ENCODE measurements around the gene PIAS3. TPM values are rescaled to one million over a fixed set of nuclear protein-coding genes. Genes with fewer than 3 reads are reported as not detected.

Gene PIAS3
- total RNA-seq, 2 donors from 2014 or later = 14.1 to 15.8 TPM

DNA sequence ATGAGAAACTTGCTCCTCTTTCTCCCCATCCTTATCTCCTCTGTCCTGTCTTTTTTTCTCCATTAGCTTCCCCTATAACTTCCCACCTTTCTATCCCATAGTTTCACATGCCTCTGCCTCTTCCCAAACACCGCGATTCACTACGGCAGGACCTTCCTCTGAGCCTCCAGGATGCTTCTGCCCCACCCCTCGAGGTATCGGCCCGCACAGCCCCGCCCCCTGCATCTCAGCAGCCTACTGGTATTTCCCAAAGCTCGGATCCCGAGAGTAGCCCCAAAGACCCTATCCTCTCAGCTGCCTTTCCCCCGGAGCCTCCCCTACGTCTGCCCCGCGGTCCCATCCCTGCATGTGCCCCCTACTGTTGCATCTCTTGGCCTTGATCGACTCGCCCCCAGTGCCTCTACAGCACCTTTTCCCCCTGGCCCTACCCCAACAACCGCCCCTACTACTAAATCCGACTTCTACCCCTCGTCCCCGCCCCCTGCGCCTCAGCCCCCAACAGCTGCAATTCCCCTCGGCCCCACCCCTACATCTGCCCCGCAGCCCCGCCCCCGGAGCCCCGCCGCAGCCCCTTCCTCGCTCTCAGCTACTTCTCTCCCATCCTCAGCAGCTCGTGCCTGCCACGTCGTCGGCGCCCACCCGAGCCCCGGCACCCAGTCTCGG is 512 bp downstream of the PIAS3 start:
- intact Hi-C loops (cut with DNase I) = no loop called here
- peak; percentile 75 for DNase-seq
- peak overlapping the region; percentile 91 for H3K27ac ChIP-seq
- H3K4me1 ChIP-seq = peaks cover 5% of the 10 kb centered on the region
- no peaks in the 10 kb centered on the region for H3K27me3 ChIP-seq
- no peaks in the 10 kb centered on the region for H3K36me3 ChIP-seq
- H3K4me3 ChIP-seq = peak overlapping the region; percentile 73
- TF ChIP-seq, protein P1, sequence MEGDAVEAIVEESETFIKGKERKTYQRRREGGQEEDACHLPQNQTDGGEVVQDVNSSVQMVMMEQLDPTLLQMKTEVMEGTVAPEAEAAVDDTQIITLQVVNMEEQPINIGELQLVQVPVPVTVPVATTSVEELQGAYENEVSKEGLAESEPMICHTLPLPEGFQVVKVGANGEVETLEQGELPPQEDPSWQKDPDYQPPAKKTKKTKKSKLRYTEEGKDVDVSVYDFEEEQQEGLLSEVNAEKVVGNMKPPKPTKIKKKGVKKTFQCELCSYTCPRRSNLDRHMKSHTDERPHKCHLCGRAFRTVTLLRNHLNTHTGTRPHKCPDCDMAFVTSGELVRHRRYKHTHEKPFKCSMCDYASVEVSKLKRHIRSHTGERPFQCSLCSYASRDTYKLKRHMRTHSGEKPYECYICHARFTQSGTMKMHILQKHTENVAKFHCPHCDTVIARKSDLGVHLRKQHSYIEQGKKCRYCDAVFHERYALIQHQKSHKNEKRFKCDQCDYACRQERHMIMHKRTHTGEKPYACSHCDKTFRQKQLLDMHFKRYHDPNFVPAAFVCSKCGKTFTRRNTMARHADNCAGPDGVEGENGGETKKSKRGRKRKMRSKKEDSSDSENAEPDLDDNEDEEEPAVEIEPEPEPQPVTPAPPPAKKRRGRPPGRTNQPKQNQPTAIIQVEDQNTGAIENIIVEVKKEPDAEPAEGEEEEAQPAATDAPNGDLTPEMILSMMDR (IDR thresholded peaks at IDR 0.05) = no peak
- peak overlapping the region; percentile 70 to 71 for H3K9ac ChIP-seq (ENCODE audit: low read depth in 2 of 2, low read length in 2 of 2)
- H3K9me3 ChIP-seq = no peaks in the 10 kb centered on the region

DNA sequence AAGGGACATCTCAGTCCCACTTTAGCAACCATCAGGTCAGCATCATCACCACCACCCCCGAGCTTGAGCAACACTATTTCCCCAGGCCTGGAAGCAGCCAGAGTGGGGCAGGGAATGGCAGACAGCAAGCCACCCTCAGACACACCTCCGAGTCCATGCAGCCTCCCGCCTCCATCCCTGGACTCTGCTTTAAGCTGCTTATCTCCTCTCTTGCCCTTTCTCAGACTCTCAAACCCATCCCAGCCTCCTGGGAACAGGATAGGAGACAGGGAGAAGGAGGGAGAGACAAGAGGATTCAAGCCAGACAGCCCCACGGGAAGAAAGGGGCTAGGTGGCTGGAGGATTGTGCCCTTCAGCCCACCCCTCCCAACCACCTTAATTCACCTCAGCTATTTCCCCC is 1.7 kb downstream of the PIAS3 start:
- peak overlapping the region in 1 of 2 donors; percentile 26 for H3K9ac ChIP-seq (ENCODE audit: low read depth in 2 of 2, low read length in 2 of 2)
- no peaks in the 10 kb centered on the region for H3K9me3 ChIP-seq
- no peak overlapping the region for H3K27ac ChIP-seq
- DNase-seq = no peak
- no peak overlapping the region for H3K4me3 ChIP-seq
- H3K36me3 ChIP-seq = no peaks in the 10 kb centered on the region
- intact Hi-C loops (cut with DNase I) = no loop called here
- TF ChIP-seq, protein P1 (IDR thresholded peaks at IDR 0.05) = no peak
- peaks cover 5% of the 10 kb centered on the region for H3K4me1 ChIP-seq
- no peaks in the 10 kb centered on the region for H3K27me3 ChIP-seq

DNA sequence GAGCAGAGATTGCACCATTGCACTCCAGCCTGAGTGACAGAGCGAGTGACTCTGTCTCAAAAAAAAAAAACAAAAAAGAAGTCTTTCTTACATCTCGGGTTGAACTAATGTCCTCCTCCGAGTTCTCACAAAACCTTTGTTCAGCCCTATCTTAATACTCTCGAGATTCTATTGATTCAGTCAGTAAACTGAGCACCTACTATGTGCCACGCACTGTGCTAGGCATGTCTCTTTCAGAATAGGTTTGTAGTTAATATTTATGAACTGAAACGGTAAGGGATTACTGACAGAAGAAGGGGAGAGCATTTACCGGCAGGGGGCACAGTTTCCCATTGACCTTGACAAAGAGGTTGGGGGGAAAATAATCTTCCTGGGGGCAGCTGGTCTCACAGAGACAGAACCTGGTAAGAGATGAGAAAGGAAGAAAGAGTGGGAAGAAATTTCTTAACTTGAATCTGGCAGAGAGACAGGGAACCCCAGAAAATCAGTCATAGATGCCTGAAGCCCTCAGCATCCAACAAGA is 3.4 kb downstream of the PIAS3 start:
- Histone ChIP-seq H3K4me3 (no peak overlapping the region), H3K9ac (ENCODE audit: low read depth in 2 of 2, low read length in 2 of 2) (no peak overlapping the region), H3K27ac (no peak overlapping the region), H3K9me3 (no peaks in the 10 kb centered on the region), H3K36me3 (no peaks in the 10 kb centered on the region), H3K4me1 (peaks cover 5% of the 10 kb centered on the region), H3K27me3 (no peaks in the 10 kb centered on the region)
- DNase-seq = no peak
- TF ChIP-seq, protein P1 (IDR thresholded peaks at IDR 0.05) = no peak
- intact Hi-C loops (cut with DNase I) = no loop called here

DNA sequence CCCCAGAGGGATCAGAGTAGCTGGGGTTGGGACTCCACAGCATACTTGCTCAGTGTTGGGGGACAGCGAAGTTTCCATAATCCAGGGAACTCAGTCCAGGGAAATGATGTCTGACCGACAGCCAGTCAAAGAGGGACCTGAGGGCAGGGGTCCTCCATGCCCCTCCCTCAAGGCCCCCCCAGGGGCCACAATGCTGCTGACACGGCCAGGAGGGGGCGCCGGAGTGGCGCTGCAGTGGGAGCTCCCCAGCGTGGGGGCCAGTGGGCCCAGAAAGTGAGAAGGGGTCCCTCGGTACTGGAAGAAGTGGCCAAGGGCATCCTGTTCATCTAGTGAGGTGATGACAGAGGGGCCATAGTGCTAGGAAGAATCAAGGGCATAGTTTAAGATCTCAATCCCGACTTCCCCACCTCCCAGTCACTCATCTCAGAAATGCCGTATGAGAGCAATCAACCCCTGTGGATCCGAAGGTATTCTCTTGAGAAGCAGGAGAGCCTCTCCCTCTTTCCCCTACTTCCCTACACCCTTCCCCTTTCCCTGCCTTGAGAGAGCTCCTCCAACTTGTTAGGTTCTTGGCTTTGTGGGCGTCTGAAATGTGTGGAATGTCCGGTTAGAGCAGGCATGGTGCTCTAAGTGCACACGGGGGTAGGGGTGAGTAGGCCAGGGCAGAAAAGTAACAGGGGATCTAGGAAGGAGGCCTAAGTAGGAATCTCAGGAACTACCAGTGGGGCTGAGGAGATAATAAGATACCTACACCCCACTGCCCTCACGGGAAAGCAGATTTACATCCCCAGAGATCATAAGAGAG is 9.3 kb downstream of the PIAS3 start:
- H3K27ac ChIP-seq = no peak overlapping the region
- no peak overlapping the region for H3K4me3 ChIP-seq
- H3K27me3 ChIP-seq = no peaks in the 10 kb centered on the region
- TF ChIP-seq, protein P1 (IDR thresholded peaks at IDR 0.05) = no peak
- intact Hi-C loops (cut with DNase I) = loop anchor here (5.0 to 10.0 kb wide), 2 partner anchors 65 to 163 kb away; partner anchors contain the start of genes ITGA10 and PEX11B
- H3K9ac ChIP-seq (ENCODE audit: low read depth in 2 of 2, low read length in 2 of 2) = no peak overlapping the region
- H3K36me3 ChIP-seq = no peaks in the 10 kb centered on the region
- no peaks in the 10 kb centered on the region for H3K9me3 ChIP-seq
- H3K4me1 ChIP-seq = peaks cover 10% of the 10 kb centered on the region
- no peak for DNase-seq

DNA sequence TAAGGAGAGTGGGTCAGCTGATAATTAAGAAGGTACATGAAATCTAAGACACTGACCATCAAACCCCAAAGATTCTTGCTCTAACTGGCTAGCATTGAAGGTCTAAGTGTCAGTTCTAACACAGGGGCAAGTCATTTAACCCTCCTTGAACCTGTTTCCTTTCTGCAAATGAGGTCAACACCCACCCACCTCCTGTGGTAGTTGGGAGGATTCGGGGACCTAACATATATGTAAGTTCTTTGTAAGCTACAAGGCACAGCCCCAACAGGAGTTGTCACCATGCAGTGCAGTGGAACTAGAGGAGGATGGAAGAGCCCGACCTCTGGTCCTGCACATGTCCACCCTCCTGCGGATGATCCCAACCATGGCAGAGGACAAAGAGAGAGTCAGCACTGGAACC is 11.1 kb downstream of the PIAS3 start:
- no peak for DNase-seq
- intact Hi-C loops (cut with DNase I) = loop anchor here (5.0 to 10.0 kb wide), 2 partner anchors 67 to 164 kb away; partner anchors contain the start of genes ITGA10 and PEX11B
- H3K9me3 ChIP-seq = no peaks in the 10 kb centered on the region
- no peak overlapping the region for H3K4me3 ChIP-seq
- TF ChIP-seq, protein P1 (IDR thresholded peaks at IDR 0.05) = no peak
- H3K4me1 ChIP-seq = peaks cover 10% of the 10 kb centered on the region
- H3K27me3 ChIP-seq = no peaks in the 10 kb centered on the region
- no peak overlapping the region for H3K9ac ChIP-seq (ENCODE audit: low read depth in 2 of 2, low read length in 2 of 2)
- no peak overlapping the region for H3K27ac ChIP-seq
- no peaks in the 10 kb centered on the region for H3K36me3 ChIP-seq
